Upper lobe of left lung (tissue), 6 donors: ENCODE results near the gene SFMBT2. TPM values are rescaled to one million over a fixed set of nuclear protein-coding genes. Genes with fewer than 3 reads are reported as not detected.

Source experiments
- ATAC-seq, 2 donors: fragments of 200-7000 bp; cut with Tn5 transposase; one replicate each; pipeline ENCODE4 v1.9.1; 2022; ENCODE audit warnings: mild to moderate bottlenecking in 2 of 2, moderate library complexity in 2 of 2; ENCODE audit not compliant: low FRiP score in 2 of 2
- DNase-seq, 2 donors: peaks; one replicate each; pipeline ENCODE4 v3.0.0-alpha.2; 2019 to 2020
- H3K27ac ChIP-seq, 4 donors: fragments of 200-600 bp; sonication (generic); one replicate each; pipeline ENCODE4 v1.5.1; 2016 to 2019
- H3K27me3 ChIP-seq, 4 donors: fragments of 200-600 bp; sonication (generic); one replicate each; pipeline ENCODE4 v1.5.1; 2017 to 2019
- H3K36me3 ChIP-seq, 4 donors: fragments of 200-600 bp; sonication (generic); one replicate each; pipeline ENCODE4 v1.5.1; 2016 to 2019
- H3K4me1 ChIP-seq, 4 donors: fragments of 200-600 bp; sonication (generic); one replicate each; pipeline ENCODE4 v1.5.1; 2018 to 2019
- H3K4me3 ChIP-seq, 4 donors: fragments of 200-600 bp; sonication (generic); one replicate each; pipeline ENCODE4 v1.5.1; 2017 to 2019; ENCODE audit warnings: mild to moderate bottlenecking in 2 of 4, moderate library complexity in 1 of 4
- H3K9me3 ChIP-seq, 4 donors: fragments of 200-600 bp; sonication (generic); one replicate each; pipeline ENCODE4 v1.5.1; 2018 to 2019
- CTCF ChIP-seq, 6 experiments: fragments of 450-650 bp in 4 of 6; fragments of 200-600 bp in 2 of 6; sonication (generic) in 2 of 6; IDR thresholded peaks; one replicate each; pipeline ENCODE4 v1.5.1; 2016 to 2019; ENCODE audit warnings: antibody characterized with exemption in 6 of 6
- EP300 ChIP-seq, 4 donors: sonication (generic); formaldehyde crosslinking; IDR thresholded peaks; one replicate each; pipeline ENCODE4 v1.5.1; 2017; ENCODE audit warnings: antibody characterized with exemption in 4 of 4, control low read depth in 2 of 4
- POLR2A ChIP-seq, 4 donors: fragments of 450-650 bp; IDR thresholded peaks; one replicate each; pipeline ENCODE4 v1.5.1; 2016 to 2017; ENCODE audit warnings: antibody characterized with exemption in 4 of 4, mild to moderate bottlenecking in 2 of 4
- POLR2AphosphoS5 ChIP-seq, 2 donors: sonication (generic); formaldehyde crosslinking; IDR thresholded peaks; one replicate each; pipeline ENCODE4 v1.5.1; 2017; ENCODE audit warnings: antibody characterized with exemption in 2 of 2
- WGBS, 2 donors: methylation state at CpG; one replicate each; pipeline ENCODE4 v1.1.5; 2017 to 2018; 5-methylcytosine and 5-hydroxymethylcytosine counted together
- total RNA-seq, 6 donors: library from RNA; depleted of rRNA in 4 of 6; stranded (reverse); fragments of >200 nt in 4 of 6; gene quantifications; one replicate each; pipeline versions ENCODE4 v1.1.0 to v1.2.1, GENCODE V29; 2016 to 2021
- donor health status: DM: no; HTN: no; CAD: no; lungs with moderate emphysema.
- donor health status: DM: no; HTN: yes; CAD: no; lungs with severe emphysema.

SFMBT2 gene
- total RNA-seq, 6 donors from 2014 or later, result 6.2 to 14.6 (median 10.2) TPM

- TF ChIP-seq CTCF (IDR thresholded peaks at IDR 0.05) (no peak), EP300 (IDR thresholded peaks at IDR 0.05) (no peak), POLR2A (IDR thresholded peaks at IDR 0.05) (no peak), POLR2AphosphoS5 (IDR thresholded peaks at IDR 0.05) (no peak)
- no peaks in the 10 kb centered on the region for H3K27me3 ChIP-seq
- peaks cover 6 to 16% (median 9%) of the 10 kb centered on the region in 4 donors for H3K4me1 ChIP-seq
- ATAC-seq (no peak), DNase-seq (no peak)
- H3K27ac ChIP-seq, result no peak overlapping the region
- no peaks in the 10 kb centered on the region for H3K9me3 ChIP-seq
- no peaks in the 10 kb centered on the region for H3K36me3 ChIP-seq
- no peak overlapping the region for H3K4me3 ChIP-seq
Observed at GRCh38 chr10:7319632-7320031, 91.2 kb downstream of the SFMBT2 start.

- no peak for ATAC-seq
Observed at GRCh38 chr10:7318836-7319235, 92.0 kb downstream of the SFMBT2 start.

GRCh38 chr10:7317786-7318446 lies 92.9 kb downstream of the SFMBT2 start:
- H3K4me1 ChIP-seq, result peaks cover 6 to 16% (median 9%) of the 10 kb centered on the region in 4 donors
- no peak overlapping the region for H3K27ac ChIP-seq
- H3K36me3 ChIP-seq, result no peaks in the 10 kb centered on the region
- TF ChIP-seq EP300 (IDR thresholded peaks at IDR 0.05) (no peak), POLR2AphosphoS5 (IDR thresholded peaks at IDR 0.05) (no peak), CTCF (IDR thresholded peaks at IDR 0.05) (no peak), POLR2A (IDR thresholded peaks at IDR 0.05) (no peak)
- H3K27me3 ChIP-seq, result no peaks in the 10 kb centered on the region
- H3K4me3 ChIP-seq, result no peak overlapping the region
- DNase-seq (no peak), ATAC-seq (no peak)
- no peaks in the 10 kb centered on the region for H3K9me3 ChIP-seq
- 59% methylated on average over 4 of the region's 4 CpGs for WGBS, 2 donors

More at GRCh38 chr10:7318836-7319235, 92.0 kb downstream of the SFMBT2 start:
- Histone ChIP-seq H3K9me3 (no peaks in the 10 kb centered on the region), H3K36me3 (no peaks in the 10 kb centered on the region), H3K27ac (no peak overlapping the region), H3K27me3 (no peaks in the 10 kb centered on the region), H3K4me1 (peaks cover 6 to 16% (median 9%) of the 10 kb centered on the region in 4 donors), H3K4me3 (no peak overlapping the region)
- 24 to 46% methylated on average over 9 of the region's 9 CpGs for WGBS, 2 donors
- no peak for DNase-seq
- TF ChIP-seq POLR2A (IDR thresholded peaks at IDR 0.05) (no peak), POLR2AphosphoS5 (IDR thresholded peaks at IDR 0.05) (no peak), EP300 (IDR thresholded peaks at IDR 0.05) (no peak), CTCF (IDR thresholded peaks at IDR 0.05) (no peak)

- H3K36me3 ChIP-seq, result no peaks in the 10 kb centered on the region
- WGBS, 2 donors, result 100% methylated on average over 2 of the region's 2 CpGs
- ATAC-seq (no peak), DNase-seq (no peak)
- peaks cover 6 to 16% (median 9%) of the 10 kb centered on the region in 4 donors for H3K4me1 ChIP-seq
- no peaks in the 10 kb centered on the region for H3K27me3 ChIP-seq
- TF ChIP-seq EP300 (IDR thresholded peaks at IDR 0.05) (no peak), POLR2A (IDR thresholded peaks at IDR 0.05) (no peak), POLR2AphosphoS5 (IDR thresholded peaks at IDR 0.05) (no peak), CTCF (IDR thresholded peaks at IDR 0.05) (no peak)
- no peaks in the 10 kb centered on the region for H3K9me3 ChIP-seq
- H3K27ac ChIP-seq, result no peak overlapping the region
- no peak overlapping the region for H3K4me3 ChIP-seq
Observed at GRCh38 chr10:7316839-7317238, 94.0 kb downstream of the SFMBT2 start.

GRCh38 chr10:7315906-7316305 lies 94.9 kb downstream of the SFMBT2 start:
- Histone ChIP-seq H3K27ac (no peak overlapping the region), H3K4me3 (no peak overlapping the region), H3K4me1 (peaks cover 6 to 16% (median 9%) of the 10 kb centered on the region in 4 donors), H3K9me3 (no peaks in the 10 kb centered on the region), H3K36me3 (no peaks in the 10 kb centered on the region), H3K27me3 (no peaks in the 10 kb centered on the region)
- WGBS, 2 donors, result 94 to 97% methylated on average over 2 of the region's 2 CpGs
- ATAC-seq (no peak), DNase-seq (no peak)
- TF ChIP-seq POLR2AphosphoS5 (IDR thresholded peaks at IDR 0.05), result no peak
- no peak for TF ChIP-seq CTCF (IDR thresholded peaks at IDR 0.05)
- no peak for TF ChIP-seq POLR2A (IDR thresholded peaks at IDR 0.05)
- no peak for TF ChIP-seq EP300 (IDR thresholded peaks at IDR 0.05)
